Large intestine (tissue), 12 donors: ENCODE results near the gene DCTN4. TPM values are rescaled to one million over a fixed set of nuclear protein-coding genes. Genes with fewer than 3 reads are reported as not detected.
"Not testable (repeated sequence)": the region's sequence is repeated elsewhere in the genome, so short reads cannot be mapped to it uniquely, and the experiment has no call there.

Source experiments
- DNase-seq, 2 donors: peaks; one replicate each; pipeline versions ENCODE4 v3.0.0 to v3.0.0-alpha.2; 2013
- H3K27ac ChIP-seq: one replicate; pipeline ENCODE4 v1.5.1; 2013; ENCODE audit warnings: low read length
- H3K27me3 ChIP-seq: 2 replicates; pipeline ENCODE4 v1.6.1; 2013; ENCODE audit warnings: low read length; ENCODE audit not compliant: control insufficient read depth, insufficient read depth
- H3K36me3 ChIP-seq: 2 replicates; pipeline ENCODE4 v1.6.1; 2013; ENCODE audit warnings: low read length; ENCODE audit not compliant: control insufficient read depth, insufficient read depth
- H3K4me1 ChIP-seq: one replicate; pipeline ENCODE4 v1.6.1; 2013; ENCODE audit warnings: low read length; ENCODE audit not compliant: control insufficient read depth, insufficient read depth
- H3K4me3 ChIP-seq: one replicate; pipeline ENCODE4 v1.5.1; 2013; ENCODE audit warnings: low read length
- H3K9me3 ChIP-seq: one replicate; pipeline ENCODE4 v1.6.1; 2013; ENCODE audit warnings: mild to moderate bottlenecking, low read depth, low read length, moderate library complexity; ENCODE audit not compliant: control insufficient read depth
- whole genome bisulfite sequencing: methylation state at CpG from one replicate; pipeline ENCODE4 v1.1.5; 2013; ENCODE audit warnings: low lambda C conversion rate; ENCODE audit not compliant: insufficient coverage; 5-methylcytosine and 5-hydroxymethylcytosine counted together
- long read RNA-seq, 11 donors: transcript quantifications; one replicate each; lab custom pipeline, GENCODE V29; 2026
- polyA plus RNA-seq: library from polyadenylated mRNA; unstranded; fragments of 120-200 nt; gene quantifications from one replicate; pipeline ENCODE4 v1.2.1, GENCODE V29; 2013

Gene DCTN4
- 49.5 TPM for polyA plus RNA-seq
- long read RNA-seq, donor 1, full-length matches to known transcripts: 4 of 4 reads
- long read RNA-seq, donor 1, partial matches to known transcripts: 0 of 4 reads
- long read RNA-seq, donor 1, other reads (novel, unspliced or antisense): 0 of 4 reads
- long read RNA-seq, donor 2, full-length matches to known transcripts: 13 of 13 reads
- long read RNA-seq, donor 2, partial matches to known transcripts: 0 of 13 reads
- long read RNA-seq, donor 2, other reads (novel, unspliced or antisense): 0 of 13 reads
- long read RNA-seq, donor 3, full-length matches to known transcripts: 12 of 17 reads
- long read RNA-seq, donor 3, partial matches to known transcripts: 5 of 17 reads
- long read RNA-seq, donor 3, other reads (novel, unspliced or antisense): 0 of 17 reads
- long read RNA-seq, donor 4, full-length matches to known transcripts: 1 of 1 reads
- long read RNA-seq, donor 4, partial matches to known transcripts: 0 of 1 reads
- long read RNA-seq, donor 4, other reads (novel, unspliced or antisense): 0 of 1 reads
- long read RNA-seq, donor 5, full-length matches to known transcripts: 6 of 6 reads
- long read RNA-seq, donor 5, partial matches to known transcripts: 0 of 6 reads
- long read RNA-seq, donor 5, other reads (novel, unspliced or antisense): 0 of 6 reads
- long read RNA-seq, donor 6, full-length matches to known transcripts: 8 of 18 reads
- long read RNA-seq, donor 6, partial matches to known transcripts: 10 of 18 reads
- long read RNA-seq, donor 6, other reads (novel, unspliced or antisense): 0 of 18 reads
- long read RNA-seq, donor 7, full-length matches to known transcripts: 3 of 9 reads
- long read RNA-seq, donor 7, partial matches to known transcripts: 6 of 9 reads
- long read RNA-seq, donor 7, other reads (novel, unspliced or antisense): 0 of 9 reads
- long read RNA-seq, donor 8, full-length matches to known transcripts: 16 of 21 reads
- long read RNA-seq, donor 8, partial matches to known transcripts: 5 of 21 reads
- long read RNA-seq, donor 8, other reads (novel, unspliced or antisense): 0 of 21 reads
- long read RNA-seq, donor 9, full-length matches to known transcripts: 3 of 3 reads
- long read RNA-seq, donor 9, partial matches to known transcripts: 0 of 3 reads
- long read RNA-seq, donor 9, other reads (novel, unspliced or antisense): 0 of 3 reads
- long read RNA-seq, donor 10, full-length matches to known transcripts: 4 of 4 reads
- long read RNA-seq, donor 10, partial matches to known transcripts: 0 of 4 reads
- long read RNA-seq, donor 10, other reads (novel, unspliced or antisense): 0 of 4 reads
- long read RNA-seq, donor 11, full-length matches to known transcripts: 9 of 9 reads
- long read RNA-seq, donor 11, partial matches to known transcripts: 0 of 9 reads
- long read RNA-seq, donor 11, other reads (novel, unspliced or antisense): 0 of 9 reads

- Histone ChIP-seq H3K9me3 (no peaks in the 10 kb centered on the region), H3K4me1 (peaks cover 7% of the 10 kb centered on the region), H3K27me3 (no peaks in the 10 kb centered on the region), H3K4me3 (peak within 1 kb of the TSS; percentile 77), H3K36me3 (peaks cover 16% of the 10 kb centered on the region), H3K27ac (peak within 1 kb of the TSS; percentile 97)
- DNase-seq: peak; percentile 97 to 99
- WGBS: no CpG with 5 or more reads among the region's 51 CpGs
Measured at GRCh38 chr5:150758531-150759333, at the start of gene DCTN4. Gene DCTN4 (minus strand): TSS chr5:150759017. CDS start chr5:150758993, 24 bp downstream.

- Histone ChIP-seq H3K9me3 (no peaks in the 10 kb centered on the region), H3K27me3 (no peaks in the 10 kb centered on the region), H3K4me3 (no peak overlapping the region), H3K36me3 (no peaks in the 10 kb centered on the region), H3K4me1 (no peaks in the 10 kb centered on the region), H3K27ac (no peak overlapping the region)
- WGBS: no CpG with 5 or more reads among the region's 6 CpGs
- no peak for DNase-seq
Measured at GRCh38 chr5:150804388-150804787, 45.6 kb upstream of the DCTN4 start.

GRCh38 chr5:150801117-150801927 lies 42.5 kb upstream of the DCTN4 start:
- Histone ChIP-seq H3K4me1 (no peaks in the 10 kb centered on the region), H3K4me3 (peak overlapping the region; percentile 31), H3K9me3 (no peaks in the 10 kb centered on the region), H3K27me3 (no peaks in the 10 kb centered on the region), H3K27ac (peak overlapping the region; percentile 7), H3K36me3 (peaks cover 4% of the 10 kb centered on the region)
- no CpG with 5 or more reads among the region's 15 CpGs for WGBS
- DNase-seq: peak; percentile 49 to 94

DNA sequence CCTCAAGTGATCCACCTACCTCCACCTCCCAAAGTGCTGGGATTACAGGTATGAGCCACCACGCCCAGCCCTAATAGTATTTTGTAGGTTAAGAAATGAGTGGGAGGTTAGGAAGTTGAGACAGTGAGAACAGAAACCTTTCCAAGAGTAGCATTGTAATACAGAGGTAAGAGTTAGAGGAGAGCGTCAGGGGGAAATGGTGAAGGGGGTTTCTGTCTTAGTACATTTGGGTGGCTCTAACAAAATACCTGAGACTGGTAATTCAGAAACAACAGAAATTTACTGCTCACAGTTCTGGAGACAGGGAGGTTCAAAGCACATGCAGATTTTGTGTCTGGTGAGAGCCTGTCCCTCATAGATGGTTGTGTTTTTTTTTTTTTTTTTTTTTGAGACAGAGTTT lies 38.6 kb upstream of the DCTN4 start:
- peaks cover 14% of the 10 kb centered on the region for H3K36me3 ChIP-seq
- WGBS: 100% methylated on average over 1 of the region's 2 CpGs
- no peak for DNase-seq
- no peaks in the 10 kb centered on the region for H3K9me3 ChIP-seq
- no peaks in the 10 kb centered on the region for H3K27me3 ChIP-seq
- no peak overlapping the region for H3K27ac ChIP-seq
- H3K4me1 ChIP-seq: no peaks in the 10 kb centered on the region
- no peak overlapping the region for H3K4me3 ChIP-seq

- Histone ChIP-seq H3K36me3 (peaks cover 14% of the 10 kb centered on the region), H3K4me3 (no peak overlapping the region), H3K27ac (no peak overlapping the region), H3K9me3 (no peaks in the 10 kb centered on the region), H3K4me1 (no peaks in the 10 kb centered on the region), H3K27me3 (no peaks in the 10 kb centered on the region)
- DNase-seq: no peak
- WGBS: no CpG with 5 or more reads among the region's 2 CpGs
Measured at GRCh38 chr5:150794927-150795326, 36.1 kb upstream of the DCTN4 start.

GRCh38 chr5:150793423-150793888 lies 34.6 kb upstream of the DCTN4 start:
- not testable (repeated sequence) for DNase-seq, H3K27me3 ChIP-seq, H3K27ac ChIP-seq, H3K9me3 ChIP-seq, H3K4me3 ChIP-seq, H3K4me1 ChIP-seq
- WGBS: no CpG with 5 or more reads among the region's 2 CpGs
- H3K36me3 ChIP-seq: peaks cover 14% of the 10 kb centered on the region

DNA sequence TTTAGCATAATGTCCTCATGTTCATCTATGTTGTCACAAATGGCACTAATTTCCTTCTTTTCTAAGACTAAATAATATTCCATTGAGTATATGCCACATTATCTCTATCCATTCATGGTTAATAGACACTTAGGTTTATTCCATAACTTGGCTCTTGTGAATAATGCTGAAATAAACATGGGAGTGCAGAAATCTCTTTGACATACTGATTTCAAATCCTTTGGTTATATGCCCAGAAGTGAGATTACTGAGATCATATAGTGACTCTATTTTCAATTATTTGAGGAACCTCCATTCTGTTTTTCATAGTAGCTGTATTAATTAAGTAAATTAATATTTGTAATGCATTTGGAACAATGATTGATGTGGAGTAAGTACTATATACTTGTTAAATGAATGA lies 32.7 kb upstream of the DCTN4 start:
- H3K4me3 ChIP-seq: no peak overlapping the region
- peaks cover 6% of the 10 kb centered on the region for H3K4me1 ChIP-seq
- H3K27me3 ChIP-seq: no peaks in the 10 kb centered on the region
- DNase-seq: no peak
- H3K27ac ChIP-seq: no peak overlapping the region
- peaks cover 11% of the 10 kb centered on the region for H3K36me3 ChIP-seq
- no peaks in the 10 kb centered on the region for H3K9me3 ChIP-seq

GRCh38 chr5:150789943-150790611 lies 31.3 kb upstream of the DCTN4 start:
- Histone ChIP-seq H3K27me3 (no peaks in the 10 kb centered on the region), H3K4me1 (peaks cover 6% of the 10 kb centered on the region), H3K4me3 (no peak overlapping the region), H3K27ac (no peak overlapping the region), H3K9me3 (no peaks in the 10 kb centered on the region), H3K36me3 (no peaks in the 10 kb centered on the region)
- no CpG with 5 or more reads among the region's 7 CpGs for WGBS
- DNase-seq: peak; percentile 10 to 22
